GM11168 (cell line): ENCODE measurements around the gene LIPT2.

Experiments used
- in situ Hi-C: fragments of 300-500 bp; cut with MboI; formaldehyde crosslinking; loops from one replicate; pipeline ENCODE4 v1.12.0; 2022; ENCODE audit warnings: low sequenced_read_pairs; ENCODE audit not compliant: unreplicated experiment

Gene LIPT2

GRCh38 chr11:74468058-74468457 is 25.5 kb downstream of the LIPT2 start:
- in situ Hi-C loops, result no loop called here

- in situ Hi-C loops, result no loop called here
Measured at GRCh38 chr11:74466916-74467885, 26.3 kb downstream of the LIPT2 start, which contains the start of gene KCNE3. Gene KCNE3 (minus strand): TSS chr11:74467549. CDS start chr11:74457563, 9,986 bp downstream.

- in situ Hi-C loops, result no loop called here
Measured at GRCh38 chr11:74465291-74465708, 28.2 kb downstream of the LIPT2 start.

GRCh38 chr11:74464746-74465145 is 28.8 kb downstream of the LIPT2 start:
- in situ Hi-C loops, result loop anchor here (5.0 kb wide), 1 partner anchor 103 kb away; no protein-coding TSS in a partner anchor

- in situ Hi-C loops, result loop anchor here (5.0 kb wide), 1 partner anchor 104 kb away; no protein-coding TSS in a partner anchor
Measured at GRCh38 chr11:74463216-74463615, 30.3 kb downstream of the LIPT2 start.

GRCh38 chr11:74462631-74463030 is 30.9 kb downstream of the LIPT2 start:
- in situ Hi-C loops, result loop anchor here (5.0 kb wide), 1 partner anchor 105 kb away; no protein-coding TSS in a partner anchor

- in situ Hi-C loops, result loop anchor here (5.0 kb wide), 1 partner anchor 105 kb away; no protein-coding TSS in a partner anchor
Measured at GRCh38 chr11:74462009-74462408, 31.5 kb downstream of the LIPT2 start.

GRCh38 chr11:74460481-74461154 is 32.9 kb downstream of the LIPT2 start:
- in situ Hi-C loops, result loop anchor here (5.0 kb wide), 1 partner anchor 107 kb away; no protein-coding TSS in a partner anchor

- in situ Hi-C loops, result loop anchor here (5.0 kb wide), 1 partner anchor 107 kb away; no protein-coding TSS in a partner anchor
Measured at GRCh38 chr11:74460065-74460464, 33.5 kb downstream of the LIPT2 start.

- in situ Hi-C loops, result no loop called here
Measured at GRCh38 chr11:74459584-74459983, 33.9 kb downstream of the LIPT2 start.

- in situ Hi-C loops, result no loop called here
Measured at GRCh38 chr11:74457356-74457755, 36.2 kb downstream of the LIPT2 start.

GRCh38 chr11:74453373-74453975 is 40.0 kb downstream of the LIPT2 start:
- in situ Hi-C loops, result loop anchor here (5.0 kb wide), 1 partner anchor 56 kb away; the partner anchor contains the start of gene PGM2L1

- in situ Hi-C loops, result loop anchor here (5.0 kb wide), 1 partner anchor 55 kb away; the partner anchor contains the start of gene PGM2L1
Measured at GRCh38 chr11:74452366-74452765, 41.2 kb downstream of the LIPT2 start.

- in situ Hi-C loops, result loop anchor here (5.0 kb wide), 1 partner anchor 53 kb away; the partner anchor contains the start of gene PGM2L1
Measured at GRCh38 chr11:74450318-74450717, 43.2 kb downstream of the LIPT2 start.

GRCh38 chr11:74449369-74449931 is 44.1 kb downstream of the LIPT2 start:
- in situ Hi-C loops, result loop anchor here (10.0 kb wide), 2 partner anchors 175 to 205 kb away; no protein-coding TSS in a partner anchor

GRCh38 chr11:74447720-74448119 is 45.8 kb downstream of the LIPT2 start:
- in situ Hi-C loops, result loop anchor here (10.0 kb wide), 2 partner anchors 173 to 203 kb away; no protein-coding TSS in a partner anchor

GRCh38 chr11:74446532-74446938 is 47.0 kb downstream of the LIPT2 start:
- in situ Hi-C loops, result loop anchor here (10.0 kb wide), 2 partner anchors 172 to 202 kb away; no protein-coding TSS in a partner anchor

- in situ Hi-C loops, result loop anchor here (10.0 kb wide), 2 partner anchors 169 to 199 kb away; no protein-coding TSS in a partner anchor
Measured at GRCh38 chr11:74444173-74444826, 49.2 kb downstream of the LIPT2 start.
